HepG2 (cell line): ENCODE measurements around the gene TMEM183A. TPM values are rescaled to one million over a fixed set of nuclear protein-coding genes. Genes with fewer than 3 reads are reported as not detected.

Experiments
- ATF2 ChIP-seq: sonication (generic); formaldehyde crosslinking; IDR thresholded peaks from 2 replicates; pipeline ENCODE4 v1.4.0; 2020; ENCODE audit warnings: missing genetic modification reagents
- DMTF1 ChIP-seq: sonication (generic); formaldehyde crosslinking; IDR thresholded peaks from 2 replicates; pipeline ENCODE4 v1.4.0; 2020; ENCODE audit warnings: mild to moderate bottlenecking, missing genetic modification reagents
- ELF3 ChIP-seq: IDR thresholded peaks from 2 replicates; pipeline ENCODE4 v1.6.1; 2016; ENCODE audit warnings: missing genetic modification reagents, missing compliant biosample characterization
- FOXM1 ChIP-seq: sonication (generic); formaldehyde crosslinking; IDR thresholded peaks from 2 replicates; pipeline ENCODE4 v1.5.0; 2020; ENCODE audit warnings: missing genetic modification reagents
- JARID2 ChIP-seq: sonication (generic); formaldehyde crosslinking; IDR thresholded peaks from 2 replicates; pipeline ENCODE4 v1.8.1; 2023; ENCODE audit warnings: missing genetic modification reagents, inconsistent platforms; ENCODE audit not compliant: insufficient replicate concordance
- PCBP2 ChIP-seq: fragments of 200-400 bp; formaldehyde crosslinking; optimal IDR thresholded peaks from 2 replicates; pipeline ENCODE3; 2018; ENCODE audit warnings: low read length, low read depth; ENCODE audit not compliant: poor library complexity, severe bottlenecking
- PHF20 ChIP-seq: sonication (generic); formaldehyde crosslinking; IDR thresholded peaks from 2 replicates; pipeline ENCODE4 v1.5.0; 2020; ENCODE audit warnings: mild to moderate bottlenecking, missing genetic modification reagents
- SMARCC2 ChIP-seq: fragments of 450-650 bp; IDR thresholded peaks from 2 replicates; pipeline ENCODE4 v1.6.1; 2017; ENCODE audit warnings: antibody characterized with exemption, mild to moderate bottlenecking
- ZC3H13 ChIP-seq: sonication (generic); formaldehyde crosslinking; IDR thresholded peaks from 2 replicates; pipeline ENCODE4 v1.8.1; 2023; ENCODE audit warnings: mild to moderate bottlenecking, missing genetic modification reagents, moderate library complexity
- ZNF460 ChIP-seq: sonication (generic); formaldehyde crosslinking; IDR thresholded peaks from 2 replicates; pipeline ENCODE4 v1.5.1; 2020; ENCODE audit warnings: missing genetic modification reagents, mild to moderate bottlenecking, borderline replicate concordance
- ZSCAN21 ChIP-seq: sonication (generic); formaldehyde crosslinking; IDR thresholded peaks from 2 replicates; pipeline ENCODE4 v1.8.0; 2022; ENCODE audit warnings: mild to moderate bottlenecking, missing genetic modification reagents, moderate library complexity, borderline replicate concordance
- ZSCAN9 ChIP-seq: IDR thresholded peaks from 2 replicates; pipeline ENCODE4 v1.6.1; 2016; ENCODE audit warnings: borderline replicate concordance
- polyA plus RNA-seq, 8 experiments: library from polyadenylated mRNA; depleted of rRNA in 3 of 8; stranded (reverse) in 7 of 8; unstranded in 1 of 8; fragments of >200 nt; fragmentation: Illumina TruSeq in 4 of 8; extraction: Trizol in 4 of 8; gene quantifications; 2 replicates each; pipeline versions ENCODE4 v1.2.1 to v1.2.3, GENCODE V29; 2011 to 2016; ENCODE audit warnings: low read depth in 4 of 8, missing spikeins in 1 of 8, mixed read lengths in 1 of 8; ENCODE audit not compliant: insufficient read depth in 1 of 8
- total RNA-seq, 5 experiments: library from RNA; depleted of rRNA; stranded (reverse); fragments of >200 nt; fragmentation: Illumina TruSeq; extraction: Trizol; gene quantifications; 2 replicates each; pipeline ENCODE4 v1.2.3, GENCODE V29; 2016; ENCODE audit warnings: low read depth in 1 of 5
- TF ChIP-seq, protein P1 (sequence below): sonication (generic); formaldehyde crosslinking; IDR thresholded peaks from 2 replicates; pipeline ENCODE4 v1.4.0; 2020; ENCODE audit warnings: mild to moderate bottlenecking, missing genetic modification reagents
- TF ChIP-seq, protein P2 (sequence below): sonication (generic); formaldehyde crosslinking; IDR thresholded peaks from 2 replicates; pipeline ENCODE4 v1.4.0; 2020; ENCODE audit warnings: mild to moderate bottlenecking, missing genetic modification reagents
- TF ChIP-seq, protein P3 (sequence below): sonication (generic); formaldehyde crosslinking; IDR thresholded peaks from 2 replicates; pipeline ENCODE4 v1.5.0; 2020; ENCODE audit warnings: missing genetic modification reagents
- TF ChIP-seq, protein P4 (sequence below): sonication (generic); formaldehyde crosslinking; IDR thresholded peaks from 2 replicates; pipeline ENCODE4 v1.5.0; 2020; ENCODE audit warnings: missing genetic modification reagents

The TMEM183A gene
- total and polyA plus RNA-seq, 2 of the 13 experiments (the other 11 are each of a cell fraction or from before 2014, with no cell fraction given) = 59.7 to 82.0 TPM

DNA sequence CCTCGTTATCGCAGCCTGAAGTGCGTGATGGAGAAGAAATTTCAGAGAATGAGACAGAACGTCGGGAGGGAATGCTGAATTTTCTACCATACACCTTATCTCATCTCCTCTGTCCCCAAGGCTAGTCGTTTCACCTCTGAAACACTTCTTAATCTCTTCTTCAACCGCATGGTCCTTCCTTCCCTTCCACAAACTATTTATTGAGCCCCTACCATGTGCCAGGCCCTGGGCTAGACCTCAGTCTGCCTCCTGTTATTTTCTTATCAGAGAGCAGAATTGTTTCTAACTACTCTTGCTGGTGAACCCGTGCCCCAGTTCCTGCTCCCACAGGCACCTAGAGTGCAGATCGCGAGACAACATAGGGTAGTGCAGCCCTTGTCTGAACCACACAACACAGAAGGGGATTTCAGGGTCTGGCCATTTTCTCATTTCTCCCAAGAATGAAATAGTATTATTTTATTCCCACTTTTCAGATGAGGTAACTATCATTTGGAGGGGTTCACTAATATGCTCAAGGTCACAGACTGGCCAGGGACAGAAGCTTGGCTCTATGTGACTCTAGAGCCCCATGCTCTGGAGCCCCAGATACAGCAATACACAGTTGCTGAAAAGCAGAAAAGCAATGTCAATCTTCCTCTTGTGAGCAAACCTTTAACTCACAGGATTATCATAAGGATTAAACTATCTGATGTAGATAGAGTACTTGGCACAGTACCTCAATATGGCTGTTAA is 48.5 kb upstream of the TMEM183A start (continued):
- TF ChIP-seq ZNF460 (CRISPR knock-in tag) (no peak), JARID2 (no peak), PHF20 (CRISPR knock-in tag) (0 out of 2 replicates have a peak, but pooled peaks have one; percentile 1), PCBP2 (no peak), SMARCC2 (no peak), ZSCAN21 (CRISPR knock-in tag) (no peak), DMTF1 (CRISPR knock-in tag) (no peak), ATF2 (CRISPR knock-in tag) (no peak; the same call in 1 of the 2 replicates), FOXM1 (CRISPR knock-in tag) (no peak), ZSCAN9 (CRISPR knock-in tag) (no peak), ZC3H13 (CRISPR knock-in tag) (no peak), ELF3 (CRISPR knock-in tag) (no peak)
- TF ChIP-seq, protein P1, sequence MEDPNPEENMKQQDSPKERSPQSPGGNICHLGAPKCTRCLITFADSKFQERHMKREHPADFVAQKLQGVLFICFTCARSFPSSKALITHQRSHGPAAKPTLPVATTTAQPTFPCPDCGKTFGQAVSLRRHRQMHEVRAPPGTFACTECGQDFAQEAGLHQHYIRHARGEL (CRISPR knock-in tag) = no peak
- TF ChIP-seq, protein P2, sequence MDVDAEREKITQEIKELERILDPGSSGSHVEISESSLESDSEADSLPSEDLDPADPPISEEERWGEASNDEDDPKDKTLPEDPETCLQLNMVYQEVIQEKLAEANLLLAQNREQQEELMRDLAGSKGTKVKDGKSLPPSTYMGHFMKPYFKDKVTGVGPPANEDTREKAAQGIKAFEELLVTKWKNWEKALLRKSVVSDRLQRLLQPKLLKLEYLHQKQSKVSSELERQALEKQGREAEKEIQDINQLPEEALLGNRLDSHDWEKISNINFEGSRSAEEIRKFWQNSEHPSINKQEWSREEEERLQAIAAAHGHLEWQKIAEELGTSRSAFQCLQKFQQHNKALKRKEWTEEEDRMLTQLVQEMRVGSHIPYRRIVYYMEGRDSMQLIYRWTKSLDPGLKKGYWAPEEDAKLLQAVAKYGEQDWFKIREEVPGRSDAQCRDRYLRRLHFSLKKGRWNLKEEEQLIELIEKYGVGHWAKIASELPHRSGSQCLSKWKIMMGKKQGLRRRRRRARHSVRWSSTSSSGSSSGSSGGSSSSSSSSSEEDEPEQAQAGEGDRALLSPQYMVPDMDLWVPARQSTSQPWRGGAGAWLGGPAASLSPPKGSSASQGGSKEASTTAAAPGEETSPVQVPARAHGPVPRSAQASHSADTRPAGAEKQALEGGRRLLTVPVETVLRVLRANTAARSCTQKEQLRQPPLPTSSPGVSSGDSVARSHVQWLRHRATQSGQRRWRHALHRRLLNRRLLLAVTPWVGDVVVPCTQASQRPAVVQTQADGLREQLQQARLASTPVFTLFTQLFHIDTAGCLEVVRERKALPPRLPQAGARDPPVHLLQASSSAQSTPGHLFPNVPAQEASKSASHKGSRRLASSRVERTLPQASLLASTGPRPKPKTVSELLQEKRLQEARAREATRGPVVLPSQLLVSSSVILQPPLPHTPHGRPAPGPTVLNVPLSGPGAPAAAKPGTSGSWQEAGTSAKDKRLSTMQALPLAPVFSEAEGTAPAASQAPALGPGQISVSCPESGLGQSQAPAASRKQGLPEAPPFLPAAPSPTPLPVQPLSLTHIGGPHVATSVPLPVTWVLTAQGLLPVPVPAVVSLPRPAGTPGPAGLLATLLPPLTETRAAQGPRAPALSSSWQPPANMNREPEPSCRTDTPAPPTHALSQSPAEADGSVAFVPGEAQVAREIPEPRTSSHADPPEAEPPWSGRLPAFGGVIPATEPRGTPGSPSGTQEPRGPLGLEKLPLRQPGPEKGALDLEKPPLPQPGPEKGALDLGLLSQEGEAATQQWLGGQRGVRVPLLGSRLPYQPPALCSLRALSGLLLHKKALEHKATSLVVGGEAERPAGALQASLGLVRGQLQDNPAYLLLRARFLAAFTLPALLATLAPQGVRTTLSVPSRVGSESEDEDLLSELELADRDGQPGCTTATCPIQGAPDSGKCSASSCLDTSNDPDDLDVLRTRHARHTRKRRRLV (CRISPR knock-in tag) = no peak
- TF ChIP-seq, protein P3, sequence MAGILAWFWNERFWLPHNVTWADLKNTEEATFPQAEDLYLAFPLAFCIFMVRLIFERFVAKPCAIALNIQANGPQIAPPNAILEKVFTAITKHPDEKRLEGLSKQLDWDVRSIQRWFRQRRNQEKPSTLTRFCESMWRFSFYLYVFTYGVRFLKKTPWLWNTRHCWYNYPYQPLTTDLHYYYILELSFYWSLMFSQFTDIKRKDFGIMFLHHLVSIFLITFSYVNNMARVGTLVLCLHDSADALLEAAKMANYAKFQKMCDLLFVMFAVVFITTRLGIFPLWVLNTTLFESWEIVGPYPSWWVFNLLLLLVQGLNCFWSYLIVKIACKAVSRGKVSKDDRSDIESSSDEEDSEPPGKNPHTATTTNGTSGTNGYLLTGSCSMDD (CRISPR knock-in tag) = no peak
- TF ChIP-seq, protein P4, sequence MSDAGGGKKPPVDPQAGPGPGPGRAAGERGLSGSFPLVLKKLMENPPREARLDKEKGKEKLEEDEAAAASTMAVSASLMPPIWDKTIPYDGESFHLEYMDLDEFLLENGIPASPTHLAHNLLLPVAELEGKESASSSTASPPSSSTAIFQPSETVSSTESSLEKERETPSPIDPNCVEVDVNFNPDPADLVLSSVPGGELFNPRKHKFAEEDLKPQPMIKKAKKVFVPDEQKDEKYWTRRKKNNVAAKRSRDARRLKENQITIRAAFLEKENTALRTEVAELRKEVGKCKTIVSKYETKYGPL = no peak
